ENCODE results near the gene CCP110.

Gene CCP110, protein sequence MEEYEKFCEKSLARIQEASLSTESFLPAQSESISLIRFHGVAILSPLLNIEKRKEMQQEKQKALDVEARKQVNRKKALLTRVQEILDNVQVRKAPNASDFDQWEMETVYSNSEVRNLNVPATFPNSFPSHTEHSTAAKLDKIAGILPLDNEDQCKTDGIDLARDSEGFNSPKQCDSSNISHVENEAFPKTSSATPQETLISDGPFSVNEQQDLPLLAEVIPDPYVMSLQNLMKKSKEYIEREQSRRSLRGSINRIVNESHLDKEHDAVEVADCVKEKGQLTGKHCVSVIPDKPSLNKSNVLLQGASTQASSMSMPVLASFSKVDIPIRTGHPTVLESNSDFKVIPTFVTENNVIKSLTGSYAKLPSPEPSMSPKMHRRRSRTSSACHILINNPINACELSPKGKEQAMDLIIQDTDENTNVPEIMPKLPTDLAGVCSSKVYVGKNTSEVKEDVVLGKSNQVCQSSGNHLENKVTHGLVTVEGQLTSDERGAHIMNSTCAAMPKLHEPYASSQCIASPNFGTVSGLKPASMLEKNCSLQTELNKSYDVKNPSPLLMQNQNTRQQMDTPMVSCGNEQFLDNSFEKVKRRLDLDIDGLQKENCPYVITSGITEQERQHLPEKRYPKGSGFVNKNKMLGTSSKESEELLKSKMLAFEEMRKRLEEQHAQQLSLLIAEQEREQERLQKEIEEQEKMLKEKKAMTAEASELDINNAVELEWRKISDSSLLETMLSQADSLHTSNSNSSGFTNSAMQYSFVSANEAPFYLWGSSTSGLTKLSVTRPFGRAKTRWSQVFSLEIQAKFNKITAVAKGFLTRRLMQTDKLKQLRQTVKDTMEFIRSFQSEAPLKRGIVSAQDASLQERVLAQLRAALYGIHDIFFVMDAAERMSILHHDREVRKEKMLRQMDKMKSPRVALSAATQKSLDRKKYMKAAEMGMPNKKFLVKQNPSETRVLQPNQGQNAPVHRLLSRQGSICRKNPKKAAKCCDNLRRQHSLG

DNA sequence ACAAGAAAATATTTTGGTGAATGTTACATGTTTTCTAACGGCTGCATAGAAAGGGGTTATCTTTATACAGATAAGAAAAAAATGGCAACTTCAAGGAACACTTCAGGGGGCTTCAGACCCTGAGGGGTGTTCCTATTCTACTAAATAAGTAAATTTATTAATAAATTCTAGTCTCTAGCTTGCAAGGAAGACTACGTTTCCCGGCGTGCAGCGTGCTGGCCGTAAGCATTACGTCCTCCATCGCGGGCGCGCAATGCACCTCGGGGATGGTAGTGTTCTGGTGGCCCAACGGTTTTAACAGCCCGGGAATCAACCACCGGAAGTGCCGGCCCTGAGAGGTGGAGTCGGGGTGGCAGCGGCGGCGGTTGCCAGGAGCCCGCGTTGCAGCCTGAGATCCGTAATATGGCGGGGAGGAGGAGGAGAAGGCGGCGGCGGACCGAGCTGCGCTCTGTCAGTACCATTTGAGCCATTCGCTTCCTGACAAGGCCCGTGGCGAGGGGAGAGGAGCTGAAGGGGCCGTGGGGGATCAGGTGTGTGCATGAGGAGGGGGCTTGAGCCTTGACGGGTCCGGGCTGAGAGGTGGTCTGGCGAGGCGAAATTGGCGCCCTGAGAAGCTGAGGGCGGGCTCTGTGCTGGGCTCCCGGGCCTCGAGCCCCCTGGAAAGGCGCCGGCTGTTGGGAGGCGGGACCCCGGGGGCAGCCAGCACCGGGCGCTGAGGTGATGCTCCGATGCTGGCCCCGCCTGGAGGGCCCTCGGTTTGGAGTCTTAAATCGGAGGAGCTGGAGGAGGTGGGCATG is at the start of gene CCP110:
CCP110 (plus strand) TSS at position 384 of the 797 bp plus-strand sequence. CDS start 3,940 bp downstream, outside the sequence.
- Histone ChIP-seq H3K36me3 (ENCODE audit: control insufficient read depth, insufficient read depth, low read length) (no peaks in the 10 kb centered on the region; the same call in 1 of the 2 replicates), H3K27me3 (replicated peaks; ENCODE audit: control insufficient read depth, insufficient read depth, low read length) (no peaks in the 10 kb centered on the region), H3K4me3 (replicated peaks; ENCODE audit: low read depth, low read length) (peak within 1 kb of the TSS; percentile 97)
- DNase-seq (ENCODE audit: extremely low read depth, insufficient read length): peak; percentile 92
- TF ChIP-seq, protein P1, sequence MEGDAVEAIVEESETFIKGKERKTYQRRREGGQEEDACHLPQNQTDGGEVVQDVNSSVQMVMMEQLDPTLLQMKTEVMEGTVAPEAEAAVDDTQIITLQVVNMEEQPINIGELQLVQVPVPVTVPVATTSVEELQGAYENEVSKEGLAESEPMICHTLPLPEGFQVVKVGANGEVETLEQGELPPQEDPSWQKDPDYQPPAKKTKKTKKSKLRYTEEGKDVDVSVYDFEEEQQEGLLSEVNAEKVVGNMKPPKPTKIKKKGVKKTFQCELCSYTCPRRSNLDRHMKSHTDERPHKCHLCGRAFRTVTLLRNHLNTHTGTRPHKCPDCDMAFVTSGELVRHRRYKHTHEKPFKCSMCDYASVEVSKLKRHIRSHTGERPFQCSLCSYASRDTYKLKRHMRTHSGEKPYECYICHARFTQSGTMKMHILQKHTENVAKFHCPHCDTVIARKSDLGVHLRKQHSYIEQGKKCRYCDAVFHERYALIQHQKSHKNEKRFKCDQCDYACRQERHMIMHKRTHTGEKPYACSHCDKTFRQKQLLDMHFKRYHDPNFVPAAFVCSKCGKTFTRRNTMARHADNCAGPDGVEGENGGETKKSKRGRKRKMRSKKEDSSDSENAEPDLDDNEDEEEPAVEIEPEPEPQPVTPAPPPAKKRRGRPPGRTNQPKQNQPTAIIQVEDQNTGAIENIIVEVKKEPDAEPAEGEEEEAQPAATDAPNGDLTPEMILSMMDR (IDR thresholded peaks at IDR 0.05; ENCODE audit: insufficient read depth, low read length, poor library complexity, severe bottlenecking): no peak

DNA sequence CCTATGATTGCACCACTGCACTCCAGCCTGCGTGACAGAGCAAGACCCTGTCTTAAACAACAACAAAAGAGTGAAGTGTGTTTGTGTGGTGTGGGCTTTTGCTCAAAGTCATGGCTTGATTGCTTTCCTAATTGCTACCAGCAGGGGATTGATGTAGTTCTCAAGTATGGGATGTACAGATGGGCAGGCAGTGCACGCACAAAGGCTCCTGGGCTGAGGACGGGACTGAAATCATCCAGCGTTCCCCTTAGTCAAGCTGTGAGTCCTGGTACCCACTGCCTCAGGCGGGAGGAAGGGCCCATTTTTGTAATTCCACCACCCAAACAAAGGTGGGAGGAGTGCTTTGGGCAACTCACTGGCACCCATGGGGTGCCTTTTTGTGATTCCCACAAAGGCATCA is 49.1 kb upstream of the CCP110 start:
- Histone ChIP-seq H3K36me3 (ENCODE audit: control insufficient read depth, insufficient read depth, low read length) (no peaks in the 10 kb centered on the region), H3K27me3 (replicated peaks; ENCODE audit: control insufficient read depth, insufficient read depth, low read length) (no peaks in the 10 kb centered on the region), H3K4me3 (replicated peaks; ENCODE audit: low read depth, low read length) (no peak overlapping the region)
- TF ChIP-seq, protein P1 (IDR thresholded peaks at IDR 0.05; ENCODE audit: insufficient read depth, low read length, poor library complexity, severe bottlenecking): peak; percentile 8
- DNase-seq (ENCODE audit: extremely low read depth, insufficient read length): no peak

DNA sequence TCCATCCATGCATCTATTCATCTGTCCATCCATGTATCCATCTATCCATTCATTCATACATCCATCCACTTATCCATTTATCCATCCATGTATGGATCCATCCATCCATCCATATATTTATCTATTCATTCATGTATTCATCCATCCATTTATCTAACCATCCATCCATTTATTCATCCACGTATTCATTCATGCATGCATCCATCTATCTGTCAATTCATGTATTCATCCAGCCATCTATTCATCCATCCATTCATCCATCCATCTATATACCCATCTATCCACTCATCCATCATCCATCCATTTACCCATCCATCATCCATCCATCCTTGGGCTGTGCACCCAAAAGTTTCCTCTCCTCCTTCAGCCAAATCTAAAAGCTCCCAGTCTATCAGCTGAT is 45.2 kb upstream of the CCP110 start:
- no peak for DNase-seq (ENCODE audit: extremely low read depth, insufficient read length)
- H3K4me3 ChIP-seq (replicated peaks; ENCODE audit: low read depth, low read length): no peak overlapping the region
- H3K27me3 ChIP-seq (replicated peaks; ENCODE audit: control insufficient read depth, insufficient read depth, low read length): no peaks in the 10 kb centered on the region
- TF ChIP-seq, protein P1 (IDR thresholded peaks at IDR 0.05; ENCODE audit: insufficient read depth, low read length, poor library complexity, severe bottlenecking): no peak
- no peaks in the 10 kb centered on the region for H3K36me3 ChIP-seq (ENCODE audit: control insufficient read depth, insufficient read depth, low read length)

DNA sequence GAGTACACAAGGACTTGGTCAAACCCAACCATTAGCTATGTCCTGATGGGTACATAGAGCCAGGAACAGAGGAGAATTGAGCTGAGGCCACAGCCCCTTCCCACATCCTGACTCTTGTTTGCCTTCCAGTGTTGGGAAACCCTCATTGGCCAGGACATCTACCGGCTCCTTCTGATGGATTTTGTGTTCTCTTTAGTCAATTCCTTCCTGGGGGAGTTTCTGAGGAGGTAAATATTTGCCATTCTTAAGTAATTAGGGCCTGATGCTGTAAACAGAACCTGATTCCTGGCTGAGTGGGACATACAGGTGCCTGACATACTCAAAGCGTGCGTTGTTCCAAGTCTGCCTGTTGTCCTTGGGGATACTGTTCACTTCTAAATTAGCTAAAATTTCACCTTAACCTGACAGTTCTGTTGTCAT is 44.4 kb upstream of the CCP110 start:
- DNase-seq (ENCODE audit: extremely low read depth, insufficient read length): no peak
- no peaks in the 10 kb centered on the region for H3K27me3 ChIP-seq (replicated peaks; ENCODE audit: control insufficient read depth, insufficient read depth, low read length)
- no peaks in the 10 kb centered on the region for H3K36me3 ChIP-seq (ENCODE audit: control insufficient read depth, insufficient read depth, low read length)
- H3K4me3 ChIP-seq (replicated peaks; ENCODE audit: low read depth, low read length): no peak overlapping the region
- TF ChIP-seq, protein P1 (IDR thresholded peaks at IDR 0.05; ENCODE audit: insufficient read depth, low read length, poor library complexity, severe bottlenecking): no peak

DNA sequence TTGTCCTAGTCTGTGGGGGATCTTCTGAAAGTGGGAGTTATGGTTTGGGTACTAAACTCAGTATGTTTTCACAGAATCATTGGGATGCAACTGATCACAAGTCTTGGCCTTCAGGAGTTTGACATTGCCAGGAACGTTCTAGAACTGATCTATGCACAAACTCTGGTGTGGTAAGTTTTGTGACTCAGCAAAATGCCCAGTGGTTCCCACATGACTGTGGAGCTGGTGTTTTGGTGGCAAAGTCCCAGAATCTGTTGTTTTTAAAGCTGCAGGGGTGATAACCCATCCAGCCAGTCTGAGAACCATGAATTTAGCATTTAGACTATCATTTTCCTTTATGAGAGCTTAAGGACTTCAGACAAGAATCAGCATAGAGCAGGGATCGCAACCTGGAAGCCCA is 42.4 kb upstream of the CCP110 start:
- Histone ChIP-seq H3K27me3 (replicated peaks; ENCODE audit: control insufficient read depth, insufficient read depth, low read length) (no peaks in the 10 kb centered on the region), H3K4me3 (replicated peaks; ENCODE audit: low read depth, low read length) (no peak overlapping the region), H3K36me3 (ENCODE audit: control insufficient read depth, insufficient read depth, low read length) (no peaks in the 10 kb centered on the region)
- TF ChIP-seq, protein P1 (IDR thresholded peaks at IDR 0.05; ENCODE audit: insufficient read depth, low read length, poor library complexity, severe bottlenecking): no peak
- no peak for DNase-seq (ENCODE audit: extremely low read depth, insufficient read length)
